GM12878 (cell line): ENCODE measurements around the gene RBPJ.

ENCODE experiments used
- POLR2A ChIP-seq: IDR thresholded peaks from 2 replicates; pipeline ENCODE4 v1.6.1; 2011; ENCODE audit warnings: low read depth, mild to moderate bottlenecking, low read length
- POLR2AphosphoS5 ChIP-seq: IDR thresholded peaks from 2 replicates; pipeline ENCODE4 v1.6.1; 2011; ENCODE audit warnings: mild to moderate bottlenecking, low read length, inconsistent platforms

GRCh38 chr4:26297219-26297618 lies 23.6 kb upstream of the RBPJ start:
- TF ChIP-seq POLR2A: no peak
- no peak for TF ChIP-seq POLR2AphosphoS5
